ENCODE data around the gene EEF1AKMT2.

EEF1AKMT2 gene

DNA sequence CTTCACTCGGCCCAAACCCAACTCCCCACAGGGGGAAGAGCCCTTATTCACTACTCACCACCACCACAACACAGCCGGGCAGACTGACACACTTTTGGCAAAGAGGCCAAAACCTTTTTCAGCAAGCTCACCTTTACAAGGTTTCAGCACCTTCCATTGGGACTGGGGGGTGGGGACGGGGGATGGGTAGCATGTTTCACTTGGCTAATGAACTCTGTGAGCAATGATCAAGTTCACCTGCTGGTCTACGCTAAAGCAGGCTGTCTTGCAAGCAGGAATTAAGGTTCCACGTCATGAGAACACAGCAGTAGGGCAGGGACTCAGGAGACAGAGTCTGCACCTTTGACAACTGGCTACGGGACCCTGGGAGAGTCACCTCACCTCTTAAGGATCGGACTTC lies 54.5 kb downstream of the EEF1AKMT2 start:
- DNase-seq (ENCODE audit: low spot score): no peak

DNA sequence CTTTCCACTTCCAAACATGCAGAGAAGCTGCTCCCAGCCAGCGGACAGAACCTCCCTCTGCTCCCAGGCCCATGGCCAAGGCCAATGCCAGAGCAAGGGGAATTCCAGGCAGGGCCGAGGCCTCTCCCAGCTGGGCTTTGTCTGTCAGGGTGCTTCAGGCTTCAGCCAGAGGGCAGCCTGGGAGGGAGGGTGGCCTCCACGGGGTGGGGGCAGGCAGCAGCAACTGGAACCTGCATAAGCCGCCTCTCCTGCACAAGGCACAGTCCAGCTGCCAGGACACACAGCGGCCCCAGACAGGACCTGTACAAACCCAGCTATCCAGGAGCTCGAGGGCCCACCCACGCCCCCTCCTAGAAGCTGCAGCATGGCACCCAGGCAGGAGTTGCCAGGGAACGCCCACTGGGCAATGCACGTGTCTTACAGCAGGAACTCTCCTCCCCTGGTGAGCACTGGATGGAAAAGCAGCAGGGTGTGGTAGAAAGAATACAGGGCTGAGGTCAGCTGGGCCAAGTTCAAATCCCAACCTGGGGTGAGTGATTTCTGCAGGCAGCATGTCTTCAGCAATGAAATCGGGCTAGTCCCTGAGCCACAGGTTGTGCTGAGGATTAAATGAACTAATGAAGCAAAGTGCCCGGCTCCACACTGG lies 55.1 kb downstream of the EEF1AKMT2 start:
- peak; percentile 43 for DNase-seq (ENCODE audit: low spot score)

- no peak for DNase-seq (ENCODE audit: low spot score)
Observed at GRCh38 chr10:124735491-124736286, 56.0 kb downstream of the EEF1AKMT2 start.

- no peak for DNase-seq (ENCODE audit: low spot score)
Observed at GRCh38 chr10:124734311-124735166, 57.1 kb downstream of the EEF1AKMT2 start.

DNA sequence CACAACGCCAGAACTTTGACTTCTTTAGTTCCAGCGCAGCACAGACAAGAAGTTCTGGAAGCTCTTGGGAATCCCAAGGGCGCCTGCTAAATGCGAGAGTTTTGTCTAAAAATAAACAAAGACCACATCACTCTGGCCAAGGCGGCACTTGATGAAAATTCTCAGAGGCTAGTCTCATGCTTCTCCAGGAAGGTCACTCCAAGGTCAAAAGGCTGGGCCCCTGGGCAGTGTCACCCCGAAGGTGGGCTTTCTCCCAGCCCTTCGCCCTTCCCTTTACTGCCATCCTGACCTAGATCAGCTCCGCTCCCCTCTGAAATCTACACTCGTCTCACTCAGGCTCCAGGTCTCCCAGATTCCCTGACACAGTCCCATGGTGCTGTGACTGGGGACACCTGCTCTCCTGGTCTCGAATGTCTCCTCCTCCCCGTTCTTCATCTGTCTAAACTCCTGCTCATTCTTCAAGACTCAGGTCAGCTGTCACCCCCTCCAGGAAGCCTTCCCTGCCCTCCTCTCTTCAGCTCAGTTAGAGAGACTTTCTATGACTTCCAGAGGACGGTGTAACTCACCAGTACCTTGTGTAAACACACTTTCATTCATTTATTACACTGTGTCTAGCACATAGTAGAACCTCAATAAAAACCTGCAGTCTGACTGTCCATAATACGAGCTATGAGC lies 58.0 kb downstream of the EEF1AKMT2 start:
- DNase-seq (ENCODE audit: low spot score): no peak

DNA sequence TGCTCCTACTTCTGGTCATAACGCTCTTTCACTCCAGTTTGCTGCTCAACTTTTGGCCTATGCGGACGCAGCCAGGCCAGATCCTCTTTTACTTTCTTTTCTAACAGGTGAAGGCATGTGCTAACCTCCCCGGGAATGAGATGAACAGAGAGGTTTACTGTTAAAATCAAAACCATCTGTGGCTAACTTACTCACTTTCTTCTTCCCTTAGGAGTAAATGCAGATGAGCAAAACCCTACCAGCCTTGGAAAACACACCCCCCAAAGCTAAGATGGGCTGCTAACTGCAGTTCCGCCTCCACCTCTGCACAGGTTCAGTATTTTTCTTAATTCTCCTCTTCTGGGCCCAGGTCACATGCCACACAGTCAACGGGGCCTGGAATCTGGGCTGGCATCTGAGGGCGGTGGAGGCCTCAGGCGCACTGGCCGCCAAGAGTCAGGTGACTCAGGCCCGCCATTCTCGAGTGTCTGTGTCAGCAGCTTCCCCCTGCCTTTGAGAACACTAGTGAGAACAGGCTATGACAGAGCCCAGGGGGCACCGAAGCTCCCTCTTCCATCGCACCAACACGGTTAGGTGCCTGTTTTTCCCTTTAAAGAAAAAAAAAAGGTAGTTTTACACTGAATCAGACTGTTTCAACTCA lies 58.6 kb downstream of the EEF1AKMT2 start:
- peak; percentile 66 for DNase-seq (ENCODE audit: low spot score)

GRCh38 chr10:124731551-124731950 lies 60.1 kb downstream of the EEF1AKMT2 start:
- no peak for DNase-seq (ENCODE audit: low spot score)

DNA sequence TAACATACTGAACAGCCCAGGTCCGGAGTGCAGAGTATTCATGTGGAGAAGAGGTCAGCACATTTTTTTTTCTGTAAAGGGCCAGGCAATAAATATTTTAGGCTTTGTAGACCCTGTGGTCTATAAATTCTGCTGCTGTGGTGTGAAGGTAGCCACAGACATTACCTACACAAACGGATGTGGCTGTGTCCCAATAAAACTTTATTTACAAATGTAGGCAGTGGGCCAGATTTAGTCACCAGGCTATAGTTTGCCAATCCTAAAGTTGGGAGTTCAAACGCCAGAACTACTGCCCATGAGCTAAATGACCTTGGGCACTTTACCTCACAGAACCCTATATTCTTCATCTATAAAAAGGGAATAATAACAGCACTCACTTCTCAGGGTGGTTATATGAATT lies 60.9 kb downstream of the EEF1AKMT2 start:
- DNase-seq (ENCODE audit: low spot score): no peak

- DNase-seq (ENCODE audit: low spot score): no peak
Observed at GRCh38 chr10:124728830-124729661, 62.6 kb downstream of the EEF1AKMT2 start.

GRCh38 chr10:124728071-124728829 lies 63.4 kb downstream of the EEF1AKMT2 start:
- no peak for DNase-seq (ENCODE audit: low spot score)

DNA sequence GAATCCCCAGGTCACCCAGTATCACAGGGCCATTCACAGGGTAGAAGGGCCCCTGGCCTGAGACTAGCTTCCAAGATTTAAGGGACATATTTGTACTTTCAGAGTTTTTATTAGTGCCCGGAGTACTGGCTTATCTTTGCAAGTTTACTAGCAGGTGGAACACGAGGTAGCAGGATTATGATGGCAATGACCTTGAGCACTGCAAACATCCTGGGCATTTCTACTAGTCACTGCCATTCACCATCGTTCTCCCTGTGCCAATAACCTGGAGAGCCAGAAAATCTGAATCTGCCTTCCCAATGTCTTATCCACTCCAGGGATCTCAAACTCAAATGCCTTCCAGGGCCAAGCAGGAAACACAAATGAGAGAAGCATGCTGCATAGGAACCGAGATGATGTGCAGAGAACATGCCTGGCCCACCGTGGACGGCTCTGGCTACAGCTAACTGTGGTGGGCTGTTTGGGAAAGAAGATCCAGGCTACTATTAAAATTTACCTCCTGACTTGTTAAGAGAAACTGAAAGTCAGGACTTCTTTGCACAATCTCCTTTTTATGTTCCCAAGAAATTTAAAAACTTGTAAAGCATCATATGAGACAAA lies 64.2 kb downstream of the EEF1AKMT2 start:
- DNase-seq (ENCODE audit: low spot score): no peak

DNA sequence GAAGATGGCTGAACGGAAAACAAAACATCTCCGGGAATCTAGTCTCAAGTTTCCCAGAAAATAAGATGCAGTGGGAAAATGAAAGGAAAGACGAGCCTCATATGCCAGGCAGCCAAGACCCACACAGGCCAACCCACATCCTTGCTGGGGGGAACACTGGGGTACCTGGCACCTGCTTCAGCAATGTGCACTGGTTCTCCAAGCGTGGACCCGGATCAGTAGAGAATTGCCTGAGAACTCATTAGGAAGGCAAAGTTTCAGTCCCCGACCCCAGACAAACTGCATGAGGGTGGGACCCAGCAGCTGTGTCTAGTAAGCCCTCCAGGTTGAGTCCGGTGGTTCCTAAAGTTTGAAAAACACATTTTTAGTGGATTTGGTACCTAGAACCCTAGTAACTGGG lies 65.9 kb downstream of the EEF1AKMT2 start:
- no peak for DNase-seq (ENCODE audit: low spot score)

- DNase-seq (ENCODE audit: low spot score): no peak
Observed at GRCh38 chr10:124725171-124725631, 66.5 kb downstream of the EEF1AKMT2 start.

DNA sequence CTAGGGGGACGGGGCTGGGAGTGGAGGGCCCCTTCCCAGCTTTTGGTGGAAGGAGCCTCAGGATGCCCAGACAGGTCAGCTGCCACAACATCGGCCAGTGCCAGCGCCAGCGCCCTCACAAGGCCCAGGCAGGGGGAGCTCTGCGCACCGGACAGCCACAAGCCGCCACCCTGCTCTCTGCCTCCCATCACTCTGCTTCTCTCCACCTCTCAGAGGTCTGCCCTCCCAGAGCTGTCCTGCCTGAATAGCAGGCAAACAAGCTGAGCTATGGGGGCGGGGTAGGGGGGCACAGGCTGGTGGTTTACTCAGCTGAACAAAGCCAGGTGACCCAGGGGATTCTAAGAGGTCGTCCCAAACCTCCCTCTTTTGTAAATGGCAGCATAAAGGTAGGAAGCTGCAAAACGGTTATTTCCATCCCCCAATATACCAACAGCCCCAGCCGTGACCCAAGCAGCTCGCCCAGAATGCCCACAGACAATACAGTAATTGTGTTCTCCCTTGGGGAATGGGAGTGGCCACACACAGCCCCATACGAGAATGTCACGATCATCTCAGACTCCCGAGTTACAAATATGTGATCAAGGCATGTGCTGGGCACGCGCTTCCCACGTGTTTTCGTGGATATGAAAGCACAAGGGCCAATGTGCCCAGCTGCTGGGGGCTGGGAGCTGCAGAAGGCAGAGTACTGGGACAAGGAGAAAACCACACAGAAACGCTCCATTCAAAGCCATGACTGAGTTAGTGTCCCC lies 67.2 kb downstream of the EEF1AKMT2 start:
- DNase-seq (ENCODE audit: low spot score): no peak

- DNase-seq (ENCODE audit: low spot score): no peak
Observed at GRCh38 chr10:124723826-124724225, 67.9 kb downstream of the EEF1AKMT2 start.

- DNase-seq (ENCODE audit: low spot score): no peak
Observed at GRCh38 chr10:124722798-124723783, 68.6 kb downstream of the EEF1AKMT2 start.

DNA sequence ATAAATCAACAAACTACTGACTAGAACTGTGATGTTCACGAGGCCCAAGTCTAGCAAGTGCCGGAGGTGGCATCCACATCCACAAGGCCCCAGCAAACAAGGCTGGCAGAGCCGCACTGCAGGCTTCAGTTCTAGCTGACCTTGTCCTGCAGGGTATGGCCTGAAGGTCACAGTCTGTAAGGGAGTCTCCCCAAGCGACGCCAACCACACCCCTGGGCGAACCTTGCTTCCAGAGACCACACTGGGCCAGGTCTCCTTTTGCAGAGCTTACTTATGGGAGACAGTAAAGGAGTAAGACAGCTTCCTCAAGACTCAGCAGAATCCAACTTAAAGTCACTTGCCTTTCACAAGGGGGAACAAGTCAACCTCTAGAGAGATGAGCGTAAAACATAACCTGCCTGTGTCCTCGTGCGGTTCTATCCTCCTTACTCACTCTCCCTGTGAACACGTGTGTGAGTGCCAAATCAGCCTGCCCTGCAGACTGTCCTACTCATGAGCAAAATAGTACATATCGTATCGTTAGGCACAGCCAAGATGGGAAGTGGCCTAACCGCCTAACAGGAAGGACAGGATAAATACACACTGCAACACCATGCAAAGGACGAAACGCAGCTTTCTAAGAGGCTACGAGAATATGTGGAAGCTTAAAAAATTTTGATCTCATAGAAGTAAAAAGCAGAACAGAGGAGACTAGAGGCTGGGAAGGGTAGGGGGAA lies 70.2 kb downstream of the EEF1AKMT2 start:
- DNase-seq (ENCODE audit: low spot score): no peak
